Measurements from ENCODE around the gene KLF2. TPM values are rescaled to one million over a fixed set of nuclear protein-coding genes. Genes with fewer than 3 reads are reported as not detected.

The KLF2 gene
- total RNA-seq, 6 experiments from 2014 or later = 26.4 to 36.8 (median 32.4) TPM

GRCh38 chr19:16373989-16374388 lies 49.4 kb downstream of the KLF2 start:
- DNase-seq = no peak
- H3K36me3 Mint-ChIP-seq (ENCODE audit: low read depth) = peaks cover 21% of the 10 kb centered on the region
- no peaks in the 10 kb centered on the region for H3K9me3 Mint-ChIP-seq
- TF ChIP-seq, protein P1, sequence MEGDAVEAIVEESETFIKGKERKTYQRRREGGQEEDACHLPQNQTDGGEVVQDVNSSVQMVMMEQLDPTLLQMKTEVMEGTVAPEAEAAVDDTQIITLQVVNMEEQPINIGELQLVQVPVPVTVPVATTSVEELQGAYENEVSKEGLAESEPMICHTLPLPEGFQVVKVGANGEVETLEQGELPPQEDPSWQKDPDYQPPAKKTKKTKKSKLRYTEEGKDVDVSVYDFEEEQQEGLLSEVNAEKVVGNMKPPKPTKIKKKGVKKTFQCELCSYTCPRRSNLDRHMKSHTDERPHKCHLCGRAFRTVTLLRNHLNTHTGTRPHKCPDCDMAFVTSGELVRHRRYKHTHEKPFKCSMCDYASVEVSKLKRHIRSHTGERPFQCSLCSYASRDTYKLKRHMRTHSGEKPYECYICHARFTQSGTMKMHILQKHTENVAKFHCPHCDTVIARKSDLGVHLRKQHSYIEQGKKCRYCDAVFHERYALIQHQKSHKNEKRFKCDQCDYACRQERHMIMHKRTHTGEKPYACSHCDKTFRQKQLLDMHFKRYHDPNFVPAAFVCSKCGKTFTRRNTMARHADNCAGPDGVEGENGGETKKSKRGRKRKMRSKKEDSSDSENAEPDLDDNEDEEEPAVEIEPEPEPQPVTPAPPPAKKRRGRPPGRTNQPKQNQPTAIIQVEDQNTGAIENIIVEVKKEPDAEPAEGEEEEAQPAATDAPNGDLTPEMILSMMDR (IDR thresholded peaks at IDR 0.05) = no peak
- peak overlapping the region; percentile 89 for H3K27ac Mint-ChIP-seq
- peaks cover 4% of the 10 kb centered on the region for H3K27me3 Mint-ChIP-seq (ENCODE audit: insufficient read depth)
- peaks cover 13% of the 10 kb centered on the region for H3K4me1 Mint-ChIP-seq (ENCODE audit: low read depth)
- peak overlapping the region; percentile 44; the same call in 1 of the 2 replicates for H3K4me3 Mint-ChIP-seq

- H3K4me3 Mint-ChIP-seq = no peak overlapping the region
- peaks cover 4% of the 10 kb centered on the region for H3K27me3 Mint-ChIP-seq (ENCODE audit: insufficient read depth)
- no peaks in the 10 kb centered on the region for H3K9me3 Mint-ChIP-seq
- no peak for DNase-seq
- H3K27ac Mint-ChIP-seq = 0 out of 2 replicates have a peak overlapping the region, but pooled peaks have one; percentile 89
- TF ChIP-seq, protein P1 (IDR thresholded peaks at IDR 0.05) = no peak
- H3K36me3 Mint-ChIP-seq (ENCODE audit: low read depth) = peaks cover 21% of the 10 kb centered on the region
- H3K4me1 Mint-ChIP-seq (ENCODE audit: low read depth) = peaks cover 13% of the 10 kb centered on the region
Observed at GRCh38 chr19:16374436-16374835, 49.8 kb downstream of the KLF2 start.

DNA sequence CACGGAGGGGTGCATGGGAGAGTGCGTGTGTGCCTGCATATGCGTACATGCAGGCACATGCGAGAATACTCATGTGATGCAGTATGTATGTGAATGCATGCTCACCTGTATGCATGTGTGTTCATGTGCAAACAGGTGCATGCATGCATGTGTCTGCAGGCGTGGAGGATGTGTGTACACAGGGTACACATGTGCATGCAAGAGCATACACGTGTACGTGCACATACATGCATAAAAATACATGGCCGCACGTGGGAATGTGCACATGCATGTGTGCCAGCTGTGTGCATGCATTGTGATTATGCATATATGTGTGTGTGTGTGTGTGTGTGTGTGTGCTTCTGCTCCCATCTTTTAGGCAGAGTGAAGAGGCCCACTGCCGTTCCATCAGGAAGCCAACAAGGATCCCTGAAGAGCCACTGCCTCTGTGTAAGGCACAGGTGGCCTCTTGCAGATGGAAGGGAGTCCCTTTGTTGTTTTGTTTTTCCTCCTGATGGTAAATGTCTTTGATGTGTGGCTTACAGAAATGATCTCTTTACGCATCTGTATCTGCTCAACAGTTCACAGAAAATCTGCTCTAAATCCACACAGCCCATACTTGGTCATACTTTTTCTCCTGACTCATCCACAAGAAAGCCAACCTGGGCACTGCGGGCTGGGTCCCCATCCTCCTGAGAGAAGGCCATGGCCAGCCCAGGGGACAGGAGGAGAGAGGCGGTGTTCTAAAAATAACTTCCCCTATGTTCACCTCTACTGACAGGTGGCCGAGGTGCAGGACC lies 50.7 kb downstream of the KLF2 start:
- TF ChIP-seq, protein P1 (IDR thresholded peaks at IDR 0.05) = no peak
- Mint-ChIP-seq H3K36me3 (ENCODE audit: low read depth) (peaks cover 21% of the 10 kb centered on the region), H3K9me3 (no peaks in the 10 kb centered on the region), H3K27ac (no peak overlapping the region), H3K4me1 (ENCODE audit: low read depth) (peaks cover 13% of the 10 kb centered on the region), H3K4me3 (no peak overlapping the region), H3K27me3 (ENCODE audit: insufficient read depth) (peaks cover 4% of the 10 kb centered on the region)
- DNase-seq = no peak

DNA sequence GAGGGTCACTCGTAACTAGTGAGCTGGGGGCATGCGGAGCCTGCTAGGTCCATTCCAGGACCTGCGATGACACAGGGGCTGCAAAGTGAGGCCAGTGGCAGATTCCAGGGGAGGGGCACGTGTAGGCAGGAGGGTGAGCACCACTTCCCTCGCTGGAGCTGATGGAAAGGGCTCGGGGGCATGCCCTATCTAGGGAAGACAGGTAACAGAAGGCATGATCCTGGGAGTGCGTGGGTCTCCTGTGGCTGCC lies 51.2 kb downstream of the KLF2 start:
- Mint-ChIP-seq H3K4me3 (no peak overlapping the region), H3K27me3 (ENCODE audit: insufficient read depth) (peaks cover 4% of the 10 kb centered on the region), H3K27ac (no peak overlapping the region), H3K36me3 (ENCODE audit: low read depth) (peaks cover 18% of the 10 kb centered on the region), H3K4me1 (ENCODE audit: low read depth) (peaks cover 13% of the 10 kb centered on the region), H3K9me3 (no peaks in the 10 kb centered on the region)
- no peak for DNase-seq
- TF ChIP-seq, protein P1 (IDR thresholded peaks at IDR 0.05) = no peak

DNA sequence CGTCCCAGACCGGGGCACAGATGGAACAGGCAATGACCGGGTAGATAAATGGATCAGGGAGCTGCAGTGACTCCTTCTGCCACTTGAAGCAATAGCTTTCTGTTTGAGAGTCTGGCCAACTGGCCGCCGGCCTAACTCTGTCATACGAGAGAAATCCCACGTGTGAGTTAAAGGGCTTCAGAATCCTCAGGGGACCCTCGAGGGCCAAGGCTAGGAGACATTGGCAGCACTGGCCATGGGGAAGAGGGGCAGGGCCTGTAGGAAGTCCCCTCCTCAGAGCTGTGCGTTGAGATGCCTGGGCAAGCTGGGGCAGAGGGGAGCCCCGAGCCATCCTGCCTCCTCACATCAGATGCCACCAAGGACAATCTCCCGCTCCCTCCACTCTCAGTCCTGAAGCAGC lies 51.6 kb downstream of the KLF2 start:
- Mint-ChIP-seq H3K27ac (no peak overlapping the region), H3K36me3 (ENCODE audit: low read depth) (peaks cover 14% of the 10 kb centered on the region), H3K4me1 (ENCODE audit: low read depth) (peaks cover 13% of the 10 kb centered on the region), H3K4me3 (no peak overlapping the region), H3K9me3 (no peaks in the 10 kb centered on the region), H3K27me3 (ENCODE audit: insufficient read depth) (peaks cover 4% of the 10 kb centered on the region)
- no peak for DNase-seq
- TF ChIP-seq, protein P1 (IDR thresholded peaks at IDR 0.05) = no peak
